ENCODE measurements around the gene RNF34.

Gene RNF34

DNA sequence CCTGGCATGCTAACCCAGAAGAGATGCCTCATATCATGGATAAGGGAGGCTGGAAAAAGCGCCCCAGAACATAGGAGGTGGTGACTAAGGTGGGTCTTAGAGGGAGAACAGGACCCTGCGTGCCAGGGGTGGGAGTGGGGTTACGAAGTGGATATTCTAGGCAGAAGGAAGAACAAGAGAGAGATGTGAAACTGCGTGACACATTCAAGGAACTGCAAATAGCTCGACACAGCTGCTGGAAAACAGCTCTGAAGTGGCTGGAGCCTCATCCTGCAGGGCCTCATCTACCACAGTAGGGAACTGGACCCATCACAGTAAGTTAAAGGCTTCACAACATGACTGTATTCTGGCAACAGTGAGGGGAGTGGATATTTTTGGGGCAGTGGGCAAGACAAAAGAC, 61.1 kb downstream of the RNF34 start:
- TF ChIP-seq, protein P1, sequence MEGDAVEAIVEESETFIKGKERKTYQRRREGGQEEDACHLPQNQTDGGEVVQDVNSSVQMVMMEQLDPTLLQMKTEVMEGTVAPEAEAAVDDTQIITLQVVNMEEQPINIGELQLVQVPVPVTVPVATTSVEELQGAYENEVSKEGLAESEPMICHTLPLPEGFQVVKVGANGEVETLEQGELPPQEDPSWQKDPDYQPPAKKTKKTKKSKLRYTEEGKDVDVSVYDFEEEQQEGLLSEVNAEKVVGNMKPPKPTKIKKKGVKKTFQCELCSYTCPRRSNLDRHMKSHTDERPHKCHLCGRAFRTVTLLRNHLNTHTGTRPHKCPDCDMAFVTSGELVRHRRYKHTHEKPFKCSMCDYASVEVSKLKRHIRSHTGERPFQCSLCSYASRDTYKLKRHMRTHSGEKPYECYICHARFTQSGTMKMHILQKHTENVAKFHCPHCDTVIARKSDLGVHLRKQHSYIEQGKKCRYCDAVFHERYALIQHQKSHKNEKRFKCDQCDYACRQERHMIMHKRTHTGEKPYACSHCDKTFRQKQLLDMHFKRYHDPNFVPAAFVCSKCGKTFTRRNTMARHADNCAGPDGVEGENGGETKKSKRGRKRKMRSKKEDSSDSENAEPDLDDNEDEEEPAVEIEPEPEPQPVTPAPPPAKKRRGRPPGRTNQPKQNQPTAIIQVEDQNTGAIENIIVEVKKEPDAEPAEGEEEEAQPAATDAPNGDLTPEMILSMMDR (conservative IDR thresholded peaks at IDR 0.05): no peak
- H3K27ac ChIP-seq: no peak overlapping the region

- no peak overlapping the region for H3K27ac ChIP-seq
- TF ChIP-seq, protein P1 (conservative IDR thresholded peaks at IDR 0.05): no peak
Observed at GRCh38 chr12:121464331-121464730, 64.4 kb downstream of the RNF34 start.

DNA sequence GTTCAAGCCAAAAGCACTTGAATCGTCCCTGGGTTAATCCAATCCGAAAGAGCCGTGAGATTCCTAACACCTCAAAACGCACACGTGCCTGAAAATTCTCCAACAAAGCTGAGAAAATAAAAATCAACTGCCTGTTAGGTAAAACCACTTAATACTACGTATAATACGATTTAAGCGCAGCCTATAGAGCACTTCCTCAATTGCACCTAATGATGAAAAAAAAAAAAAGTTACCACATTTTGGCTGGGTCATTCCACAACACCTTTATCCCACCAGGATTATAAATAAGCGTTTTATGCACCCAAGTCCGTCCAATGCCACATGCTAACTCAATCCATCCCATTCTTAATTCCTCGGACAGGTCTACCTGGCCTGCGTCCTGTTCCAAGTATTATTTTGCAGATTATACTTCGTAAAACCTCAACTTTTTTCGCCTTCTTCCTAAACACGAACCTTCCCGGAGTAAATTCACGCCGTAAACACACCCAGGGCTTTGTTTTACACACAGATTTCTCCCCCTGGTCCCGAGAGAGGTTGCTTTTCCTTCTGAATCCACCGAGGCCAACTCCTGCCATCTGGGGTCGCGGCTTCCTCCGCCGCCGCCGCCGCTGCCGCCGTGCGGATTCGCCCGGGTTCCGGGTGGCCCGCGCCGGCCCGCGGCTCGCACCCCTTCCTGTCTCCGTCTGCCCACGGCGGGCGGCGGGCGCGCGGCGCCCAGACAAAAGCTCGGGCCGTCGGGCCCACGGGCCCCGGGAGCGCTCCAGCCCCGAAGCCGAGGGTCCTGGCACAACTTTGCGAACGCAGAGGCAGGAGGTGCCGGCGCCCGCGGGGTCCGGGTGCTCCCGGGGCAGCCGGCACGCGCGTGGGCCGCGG, 66.2 kb downstream of the RNF34 start:
- peak overlapping the region; percentile 81 for H3K27ac ChIP-seq
- TF ChIP-seq, protein P1 (conservative IDR thresholded peaks at IDR 0.05): no peak

GRCh38 chr12:121466794-121467637, 67.1 kb downstream of the RNF34 start:
- peak overlapping the region; percentile 81 for H3K27ac ChIP-seq

DNA sequence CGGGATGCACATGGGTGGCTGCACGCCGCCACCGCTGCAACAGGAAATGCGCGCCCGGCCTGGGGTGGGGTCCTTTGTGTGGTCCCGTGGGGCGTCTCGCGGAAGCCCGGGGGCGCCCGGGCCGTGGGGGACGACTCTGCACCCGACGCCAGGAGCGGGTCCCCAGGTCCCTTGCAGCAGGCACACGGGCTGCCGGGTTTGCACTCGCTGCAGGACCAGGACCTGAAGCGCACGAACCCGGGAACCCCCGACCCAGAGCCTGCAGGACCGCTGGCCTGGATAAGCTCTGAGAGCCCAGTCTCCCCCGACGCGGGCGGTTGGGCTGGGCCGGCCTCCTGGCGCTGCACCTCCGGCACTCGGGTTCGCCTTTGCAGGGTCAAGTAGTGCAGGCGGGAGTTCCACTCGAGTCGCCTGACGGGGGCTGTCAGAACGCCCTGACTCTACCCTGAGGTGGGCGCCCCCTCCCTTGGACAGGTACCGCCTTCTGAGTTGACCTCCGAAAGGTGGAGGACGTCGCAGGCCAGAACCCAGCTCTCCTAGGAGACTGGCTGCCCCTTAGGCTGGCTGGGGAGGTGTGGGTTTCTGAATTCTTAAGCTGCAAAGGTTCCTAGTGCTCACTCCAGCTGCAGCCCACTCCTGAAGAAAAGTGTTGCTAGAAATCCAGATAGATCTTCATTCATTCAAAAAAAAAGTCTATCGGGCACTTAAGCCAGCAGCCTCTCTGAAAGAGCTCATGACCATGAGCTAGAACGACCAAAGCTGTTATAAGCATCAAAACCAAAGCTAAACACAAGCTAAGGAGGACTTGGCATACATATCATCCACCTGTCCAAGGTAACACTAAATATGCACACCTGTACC, 68.0 kb downstream of the RNF34 start:
- peak overlapping the region; percentile 81 for H3K27ac ChIP-seq

More at GRCh38 chr12:121466794-121467637, 67.1 kb downstream of the RNF34 start:
- TF ChIP-seq, protein P1 (conservative IDR thresholded peaks at IDR 0.05): no peak

GRCh38 chr12:121468499-121468801, 68.5 kb downstream of the RNF34 start:
- peak overlapping the region; percentile 81; the same call in 1 of the 2 replicates for H3K27ac ChIP-seq
- TF ChIP-seq, protein P1 (conservative IDR thresholded peaks at IDR 0.05): no peak

More for the DNA sequence above, 68.0 kb downstream of the RNF34 start:
- TF ChIP-seq, protein P1 (conservative IDR thresholded peaks at IDR 0.05): no peak

All from VCaP (cell line).